ENCODE data around the gene TIMM44.

GRCh38 chr19:7934766-7935165, 8.7 kb downstream of the TIMM44 start:
- TF ChIP-seq CTCF (IDR thresholded peaks at IDR 0.05) (no peak), SIN3A (IDR thresholded peaks at IDR 0.05; ENCODE audit: borderline replicate concordance, low read depth, low read length) (no peak), ELF1 (IDR thresholded peaks at IDR 0.05) (no peak), POLR2AphosphoS5 (IDR thresholded peaks at IDR 0.05; ENCODE audit: low read depth, low read length) (no peak), GABPA (IDR thresholded peaks at IDR 0.05; ENCODE audit: low read depth) (no peak), RFX5 (IDR thresholded peaks at IDR 0.05; ENCODE audit: low read length) (no peak)
- TF ChIP-seq, protein P1, sequence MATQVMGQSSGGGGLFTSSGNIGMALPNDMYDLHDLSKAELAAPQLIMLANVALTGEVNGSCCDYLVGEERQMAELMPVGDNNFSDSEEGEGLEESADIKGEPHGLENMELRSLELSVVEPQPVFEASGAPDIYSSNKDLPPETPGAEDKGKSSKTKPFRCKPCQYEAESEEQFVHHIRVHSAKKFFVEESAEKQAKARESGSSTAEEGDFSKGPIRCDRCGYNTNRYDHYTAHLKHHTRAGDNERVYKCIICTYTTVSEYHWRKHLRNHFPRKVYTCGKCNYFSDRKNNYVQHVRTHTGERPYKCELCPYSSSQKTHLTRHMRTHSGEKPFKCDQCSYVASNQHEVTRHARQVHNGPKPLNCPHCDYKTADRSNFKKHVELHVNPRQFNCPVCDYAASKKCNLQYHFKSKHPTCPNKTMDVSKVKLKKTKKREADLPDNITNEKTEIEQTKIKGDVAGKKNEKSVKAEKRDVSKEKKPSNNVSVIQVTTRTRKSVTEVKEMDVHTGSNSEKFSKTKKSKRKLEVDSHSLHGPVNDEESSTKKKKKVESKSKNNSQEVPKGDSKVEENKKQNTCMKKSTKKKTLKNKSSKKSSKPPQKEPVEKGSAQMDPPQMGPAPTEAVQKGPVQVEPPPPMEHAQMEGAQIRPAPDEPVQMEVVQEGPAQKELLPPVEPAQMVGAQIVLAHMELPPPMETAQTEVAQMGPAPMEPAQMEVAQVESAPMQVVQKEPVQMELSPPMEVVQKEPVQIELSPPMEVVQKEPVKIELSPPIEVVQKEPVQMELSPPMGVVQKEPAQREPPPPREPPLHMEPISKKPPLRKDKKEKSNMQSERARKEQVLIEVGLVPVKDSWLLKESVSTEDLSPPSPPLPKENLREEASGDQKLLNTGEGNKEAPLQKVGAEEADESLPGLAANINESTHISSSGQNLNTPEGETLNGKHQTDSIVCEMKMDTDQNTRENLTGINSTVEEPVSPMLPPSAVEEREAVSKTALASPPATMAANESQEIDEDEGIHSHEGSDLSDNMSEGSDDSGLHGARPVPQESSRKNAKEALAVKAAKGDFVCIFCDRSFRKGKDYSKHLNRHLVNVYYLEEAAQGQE (IDR thresholded peaks at IDR 0.05; ENCODE audit: low read depth, low read length): no peak

Measured in SK-N-SH (cell line).